Measurements from ENCODE around the gene MBNL2. TPM values are rescaled to one million over a fixed set of nuclear protein-coding genes. Genes with fewer than 3 reads are reported as not detected.

The MBNL2 gene
- total and polyA plus RNA-seq, 2 of the 4 experiments (the other 2 are of a cell fraction): 26.9 to 103 TPM

- Histone ChIP-seq H3K23ac (ENCODE audit: low read depth, low read length) (no peak overlapping the region), H3K14ac (replicated peaks; ENCODE audit: low read depth, low read length) (no peak overlapping the region), H2BK5ac (ENCODE audit: low read depth, low read length, poor library complexity, severe bottlenecking) (no peak overlapping the region), H2BK15ac (ENCODE audit: low read depth, low read length) (no peak overlapping the region), H4K8ac (ENCODE audit: low read depth in 2 of 2, low read length in 2 of 2) (no peak overlapping the region), H3K56ac (ENCODE audit: extremely low read depth, insufficient read depth, low read length) (no peak overlapping the region), H3K4me3 (ENCODE audit: insufficient read depth, low read depth, low read length) (no peak overlapping the region), H3K9me3 (ENCODE audit: control insufficient read depth, insufficient read depth, low read length) (no peaks in the 10 kb centered on the region), H3K9me1 (ENCODE audit: insufficient read depth, low read length) (no peaks in the 10 kb centered on the region), H2AK5ac (ENCODE audit: low read depth, low read length) (no peak overlapping the region), H2AFZ (replicated peaks; ENCODE audit: low read length, poor library complexity) (no peak overlapping the region), H3K79me1 (ENCODE audit: low read depth in 1 of 2, low read length in 2 of 2) (no peaks in the 10 kb centered on the region), H2AK9ac (replicated peaks; ENCODE audit: low read depth, low read length, poor library complexity) (no peak overlapping the region), H3K27me3 (ENCODE audit: control insufficient read depth, insufficient read depth, low read length) (peaks cover 2% of the 10 kb centered on the region; the same call in 1 of the 2 replicates), H4K20me1 (ENCODE audit: insufficient read depth, low read length) (no peaks in the 10 kb centered on the region), H3K27ac (ENCODE audit: insufficient read depth, low read length) (no peak overlapping the region), H3K4ac (ENCODE audit: low read depth, low read length) (no peak overlapping the region), H4K91ac (ENCODE audit: insufficient read depth, low read depth, low read length) (no peak overlapping the region), H3K4me2 (ENCODE audit: low read depth, low read length) (no peak overlapping the region), H4K5ac (ENCODE audit: low read depth, low read length) (no peak overlapping the region), H2BK120ac (ENCODE audit: low read depth, low read length) (no peak overlapping the region), H3K18ac (ENCODE audit: low read depth, low read length) (no peak overlapping the region), H2BK20ac (ENCODE audit: low read depth, low read length) (no peak overlapping the region), H3K36me3 (ENCODE audit: control insufficient read depth, insufficient read depth, low read length) (no peaks in the 10 kb centered on the region), H3K4me1 (ENCODE audit: control insufficient read depth, insufficient read depth, low read length) (peaks cover 3% of the 10 kb centered on the region), H3K9ac (ENCODE audit: low read depth, low read length) (no peak overlapping the region)
- in situ Hi-C loops (cut with MboI; ENCODE audit: low sequenced_read_pairs): no loop called here
- dilution Hi-C loops (cut with HindIII; ENCODE audit: low sequenced_read_pairs, unreplicated experiment): no loop called here
- no TSS peak for BruUV-seq (replicated peaks)
- ATAC-seq (ENCODE audit: low read depth) (no peak), DNase-seq (no peak)
- intact Hi-C loops (cut with micrococcal nuclease): no loop called here
- POLR2A ChIA-PET (ENCODE audit: unreplicated experiment): interaction anchor here (0.7 kb wide), 1 partner anchor 26 kb away, joined by 5 read pairs; no protein-coding TSS in a partner anchor
- CTCF ChIA-PET: no interaction called here
- TF ChIP-seq NFE2L2 (IDR thresholded peaks at IDR 0.05; ENCODE audit: low read depth, low read length) (no peak), POLR2A (IDR thresholded peaks at IDR 0.05; ENCODE audit: low read depth, low read length) (no peak), CTCF (conservative IDR thresholded peaks at IDR 0.05; ENCODE audit: low read depth, low read length) (no peak), USF2 (IDR thresholded peaks at IDR 0.05; ENCODE audit: low read depth, low read length) (no peak), CEBPB (IDR thresholded peaks at IDR 0.05; ENCODE audit: low read depth, low read length) (no peak), MXI1 (IDR thresholded peaks at IDR 0.05; ENCODE audit: borderline replicate concordance, low read depth, low read length) (no peak), RFX5 (IDR thresholded peaks at IDR 0.05; ENCODE audit: low read depth, low read length) (no peak), CHD1 (IDR thresholded peaks at IDR 0.05; ENCODE audit: low read depth, low read length) (no peak), MAFK (IDR thresholded peaks at IDR 0.05; ENCODE audit: low read depth, low read length) (no peak), ELK1 (IDR thresholded peaks at IDR 0.05; ENCODE audit: borderline replicate concordance, low read depth, low read length) (no peak), SMC3 (IDR thresholded peaks at IDR 0.05; ENCODE audit: low read depth, low read length) (no peak)
- WGBS, 2 experiments (ENCODE audit: extremely low coverage in 2 of 2, insufficient read length in 1 of 2): no CpG with 5 or more reads among the region's 2 CpGs
These were observed 185.4 kb downstream of the MBNL2 start for GRCh38 chr13:97407540-97407939.

Measured in IMR-90 (cell line).